ENCODE data around the gene CACNG5. TPM values are rescaled to one million over a fixed set of nuclear protein-coding genes. Genes with fewer than 3 reads are reported as not detected.

The CACNG5 gene
- polyA plus RNA-seq, 3 donors, result not detected

DNA sequence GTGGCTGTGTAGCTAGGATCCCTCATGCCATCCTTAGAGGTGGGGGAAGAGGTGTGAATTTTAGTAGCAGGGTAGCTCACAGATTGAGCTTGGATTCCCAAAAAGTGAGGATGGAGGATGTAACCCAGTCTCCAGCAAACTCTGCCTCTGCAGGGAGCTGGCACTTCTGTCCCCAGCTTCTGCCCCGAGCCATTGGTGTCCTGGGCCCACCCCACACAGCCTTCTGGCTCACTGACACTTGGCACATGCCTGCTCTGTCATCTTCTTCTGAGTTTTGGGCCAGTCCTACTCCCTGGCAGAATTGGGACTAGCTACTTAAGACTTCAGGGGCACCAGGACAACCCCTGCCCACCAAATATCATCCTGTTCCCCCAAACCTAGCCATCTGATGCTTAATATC, 2.3 kb downstream of the CACNG5 start:
- no peak overlapping the region for H3K4me3 Mint-ChIP-seq
- Histone ChIP-seq H3K9me3 (replicated peaks in 1 of 2; ENCODE audit: control insufficient read depth in 1 of 2, insufficient read depth in 1 of 2, low read length in 2 of 2) (no peaks in the 10 kb centered on the region), H3K4me2 (replicated peaks; ENCODE audit: extremely low read depth, low read length, poor library complexity, severe bottlenecking) (no peak overlapping the region), H3K79me2 (ENCODE audit: insufficient read depth, low read length) (no peaks in the 10 kb centered on the region), H3K27me3 (ENCODE audit: control insufficient read depth in 2 of 2, insufficient read depth in 2 of 2, low read length in 2 of 2) (peaks cover 8 to 32% of the 10 kb centered on the region in 2 donors), H3K4me1 (ENCODE audit: control insufficient read depth in 1 of 2, insufficient read depth in 2 of 2, low read length in 2 of 2) (no peaks in the 10 kb centered on the region), H3K9ac (ENCODE audit: insufficient read depth, low read length, poor library complexity, severe bottlenecking) (no peak overlapping the region), H2AFZ (ENCODE audit: insufficient read depth, low read depth, low read length, poor library complexity, severe bottlenecking) (no peak overlapping the region), H3K36me3 (replicated peaks in 1 of 2; ENCODE audit: control insufficient read depth in 1 of 2, insufficient read depth in 2 of 2, low read length in 2 of 2) (no peaks in the 10 kb centered on the region), H4K20me1 (ENCODE audit: insufficient read depth, low read length) (no peaks in the 10 kb centered on the region), H3K4me3 (replicated peaks in 1 of 3; ENCODE audit: low read depth in 2 of 3, low read length in 3 of 3) (no peak overlapping the region), H3K27ac (ENCODE audit: low read depth in 1 of 2, low read length in 2 of 2) (no peak overlapping the region)
- no peaks in the 10 kb centered on the region for H3K36me3 Mint-ChIP-seq
- DNase-seq, result no peak
- no peak overlapping the region for H3K27ac Mint-ChIP-seq
- intact Hi-C loops (cut with micrococcal nuclease), result no loop called here
- peaks cover 32 to 46% (median 40%) of the 10 kb centered on the region in 3 donors for H3K27me3 Mint-ChIP-seq (ENCODE audit: low read depth in 3 of 3)
- WGBS (ENCODE audit: insufficient coverage), result 82% methylated on average over 1 of the region's 1 CpG
- peaks cover 2% of the 10 kb centered on the region for H3K4me1 Mint-ChIP-seq
- TF ChIP-seq, protein P1, sequence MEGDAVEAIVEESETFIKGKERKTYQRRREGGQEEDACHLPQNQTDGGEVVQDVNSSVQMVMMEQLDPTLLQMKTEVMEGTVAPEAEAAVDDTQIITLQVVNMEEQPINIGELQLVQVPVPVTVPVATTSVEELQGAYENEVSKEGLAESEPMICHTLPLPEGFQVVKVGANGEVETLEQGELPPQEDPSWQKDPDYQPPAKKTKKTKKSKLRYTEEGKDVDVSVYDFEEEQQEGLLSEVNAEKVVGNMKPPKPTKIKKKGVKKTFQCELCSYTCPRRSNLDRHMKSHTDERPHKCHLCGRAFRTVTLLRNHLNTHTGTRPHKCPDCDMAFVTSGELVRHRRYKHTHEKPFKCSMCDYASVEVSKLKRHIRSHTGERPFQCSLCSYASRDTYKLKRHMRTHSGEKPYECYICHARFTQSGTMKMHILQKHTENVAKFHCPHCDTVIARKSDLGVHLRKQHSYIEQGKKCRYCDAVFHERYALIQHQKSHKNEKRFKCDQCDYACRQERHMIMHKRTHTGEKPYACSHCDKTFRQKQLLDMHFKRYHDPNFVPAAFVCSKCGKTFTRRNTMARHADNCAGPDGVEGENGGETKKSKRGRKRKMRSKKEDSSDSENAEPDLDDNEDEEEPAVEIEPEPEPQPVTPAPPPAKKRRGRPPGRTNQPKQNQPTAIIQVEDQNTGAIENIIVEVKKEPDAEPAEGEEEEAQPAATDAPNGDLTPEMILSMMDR (IDR thresholded peaks at IDR 0.05), result no peak
- no peaks in the 10 kb centered on the region for H3K9me3 Mint-ChIP-seq

DNA sequence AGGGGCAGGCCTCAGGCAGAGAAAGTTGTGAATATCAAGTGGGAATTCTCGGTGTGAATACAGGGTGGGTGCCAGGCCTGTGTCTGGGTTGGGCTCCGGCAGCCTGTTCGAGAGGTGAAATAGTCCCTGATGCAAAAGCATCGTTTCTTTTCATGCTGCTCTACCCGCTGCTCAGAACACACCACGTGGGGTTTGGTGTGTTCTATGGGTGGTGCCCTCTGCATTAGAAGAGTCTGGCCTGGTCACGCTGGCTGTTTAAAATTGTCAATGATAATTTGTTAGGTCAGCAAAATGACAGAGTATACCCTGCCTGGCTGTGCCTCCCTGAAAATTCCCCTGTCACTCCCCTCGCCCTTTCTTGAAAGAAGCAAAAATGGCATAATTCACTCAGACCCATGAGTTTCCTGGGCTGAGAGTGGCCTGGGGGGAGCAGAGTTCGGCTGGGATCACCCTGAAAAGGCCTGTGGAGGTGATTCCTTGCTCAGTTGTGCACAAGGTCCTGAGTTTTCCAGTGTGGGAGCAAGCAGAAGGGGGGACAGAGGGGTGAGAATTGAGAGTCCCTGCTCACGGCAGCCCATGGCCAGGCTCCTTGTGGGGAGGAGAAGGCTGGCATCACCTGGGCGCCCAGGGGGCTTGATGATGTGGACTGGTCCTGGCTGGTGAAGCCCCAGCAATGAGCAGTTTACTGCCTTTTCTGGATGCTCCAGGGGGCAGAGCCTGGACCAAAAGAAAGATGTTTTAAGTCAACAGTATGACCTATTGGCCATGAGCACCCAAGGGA, 3.2 kb downstream of the CACNG5 start:
- intact Hi-C loops (cut with micrococcal nuclease), result no loop called here
- H3K4me3 ChIP-seq (replicated peaks in 1 of 3; ENCODE audit: low read depth in 2 of 3, low read length in 3 of 3), result no peak overlapping the region
- 74% methylated on average over 7 of the region's 11 CpGs for WGBS (ENCODE audit: insufficient coverage)
- Mint-ChIP-seq H3K27ac (no peak overlapping the region), H3K27me3 (ENCODE audit: low read depth in 3 of 3) (peaks cover 28 to 43% (median 41%) of the 10 kb centered on the region in 3 donors), H3K9me3 (no peaks in the 10 kb centered on the region), H3K36me3 (no peaks in the 10 kb centered on the region), H3K4me3 (no peak overlapping the region), H3K4me1 (peaks cover 2% of the 10 kb centered on the region)
- no peak overlapping the region for H3K9ac ChIP-seq (ENCODE audit: insufficient read depth, low read length, poor library complexity, severe bottlenecking)
- peaks cover 8 to 32% of the 10 kb centered on the region in 2 donors for H3K27me3 ChIP-seq (ENCODE audit: control insufficient read depth in 2 of 2, insufficient read depth in 2 of 2, low read length in 2 of 2)
- no peak overlapping the region for H3K27ac ChIP-seq (ENCODE audit: low read depth in 1 of 2, low read length in 2 of 2)
- H2AFZ ChIP-seq (ENCODE audit: insufficient read depth, low read depth, low read length, poor library complexity, severe bottlenecking), result no peak overlapping the region
- H3K79me2 ChIP-seq (ENCODE audit: insufficient read depth, low read length), result no peaks in the 10 kb centered on the region
- no peak for DNase-seq
- no peaks in the 10 kb centered on the region for H3K36me3 ChIP-seq (replicated peaks in 1 of 2; ENCODE audit: control insufficient read depth in 1 of 2, insufficient read depth in 2 of 2, low read length in 2 of 2)
- H3K9me3 ChIP-seq (replicated peaks in 1 of 2; ENCODE audit: control insufficient read depth in 1 of 2, insufficient read depth in 1 of 2, low read length in 2 of 2), result no peaks in the 10 kb centered on the region
- no peaks in the 10 kb centered on the region for H3K4me1 ChIP-seq (ENCODE audit: control insufficient read depth in 1 of 2, insufficient read depth in 2 of 2, low read length in 2 of 2)
- TF ChIP-seq, protein P1 (IDR thresholded peaks at IDR 0.05), result no peak
- no peak overlapping the region for H3K4me2 ChIP-seq (replicated peaks; ENCODE audit: extremely low read depth, low read length, poor library complexity, severe bottlenecking)
- H4K20me1 ChIP-seq (ENCODE audit: insufficient read depth, low read length), result no peaks in the 10 kb centered on the region

Measured in CD14-positive monocyte (primary cell).